A549 treated with AZD2906 at 1 μM for 4 hours (cell line): Measurements from ENCODE around the gene GASK1A. TPM values are rescaled to one million over a fixed set of nuclear protein-coding genes. Genes with fewer than 3 reads are reported as not detected.

Source experiments
- total RNA-seq: library from RNA; stranded (reverse); fragments of 200-300 nt; extraction: Qiagen RNA extraction; gene quantifications from 5 replicates; pipeline ENCODE4 v1.2.3, GENCODE V29; 2022

Gene GASK1A
- not detected in 5 replicates for total RNA-seq

DNA sequence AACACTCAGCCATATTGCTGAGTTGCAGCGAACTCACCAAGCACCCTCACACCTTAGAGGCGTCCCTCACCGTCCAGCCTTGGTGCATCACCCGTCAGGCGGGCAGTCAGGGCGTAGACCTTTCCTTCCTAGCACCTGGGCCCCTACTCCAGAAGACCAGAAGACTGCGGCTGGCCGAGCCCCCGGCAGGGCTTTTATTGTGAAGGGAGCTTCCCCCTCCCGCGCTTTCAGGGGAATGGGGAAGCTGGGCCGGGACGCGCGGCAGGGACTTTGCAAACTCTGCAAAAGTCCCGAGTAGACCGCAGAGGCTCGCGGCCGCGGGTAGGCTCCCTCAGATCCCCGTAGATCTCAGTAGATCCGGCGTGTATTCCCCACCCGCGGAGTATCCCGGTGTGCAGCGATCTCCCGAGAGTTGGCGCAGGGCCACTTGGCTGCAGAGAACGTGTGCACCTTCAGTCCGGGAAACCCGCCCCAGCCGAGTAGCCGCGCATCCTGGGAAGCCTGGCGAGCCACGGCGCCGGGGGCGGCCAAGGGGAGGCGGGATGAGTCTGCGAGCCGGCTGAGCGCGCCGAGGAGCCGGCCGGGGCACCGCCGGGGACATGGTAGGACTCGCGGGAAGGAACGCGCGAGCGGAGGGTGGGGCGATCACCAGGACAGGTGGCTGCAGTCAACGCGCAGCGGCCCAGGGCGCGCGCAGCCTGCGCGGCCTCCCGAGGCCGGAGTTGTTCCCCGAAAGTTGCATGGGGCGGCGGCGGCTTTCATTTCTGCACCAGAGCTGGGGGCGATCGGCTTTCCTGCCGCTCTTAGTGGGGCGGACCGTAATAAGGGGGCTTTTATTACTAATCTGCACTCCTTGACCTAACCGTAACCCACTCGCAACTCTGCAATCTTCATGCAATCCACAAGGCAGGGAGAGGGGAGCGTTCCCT, at the start of gene GASK1A:
GASK1A (plus strand) TSS at position 268 of the 929 bp plus-strand sequence; CDS start at position 600, 332 bp downstream.

DNA sequence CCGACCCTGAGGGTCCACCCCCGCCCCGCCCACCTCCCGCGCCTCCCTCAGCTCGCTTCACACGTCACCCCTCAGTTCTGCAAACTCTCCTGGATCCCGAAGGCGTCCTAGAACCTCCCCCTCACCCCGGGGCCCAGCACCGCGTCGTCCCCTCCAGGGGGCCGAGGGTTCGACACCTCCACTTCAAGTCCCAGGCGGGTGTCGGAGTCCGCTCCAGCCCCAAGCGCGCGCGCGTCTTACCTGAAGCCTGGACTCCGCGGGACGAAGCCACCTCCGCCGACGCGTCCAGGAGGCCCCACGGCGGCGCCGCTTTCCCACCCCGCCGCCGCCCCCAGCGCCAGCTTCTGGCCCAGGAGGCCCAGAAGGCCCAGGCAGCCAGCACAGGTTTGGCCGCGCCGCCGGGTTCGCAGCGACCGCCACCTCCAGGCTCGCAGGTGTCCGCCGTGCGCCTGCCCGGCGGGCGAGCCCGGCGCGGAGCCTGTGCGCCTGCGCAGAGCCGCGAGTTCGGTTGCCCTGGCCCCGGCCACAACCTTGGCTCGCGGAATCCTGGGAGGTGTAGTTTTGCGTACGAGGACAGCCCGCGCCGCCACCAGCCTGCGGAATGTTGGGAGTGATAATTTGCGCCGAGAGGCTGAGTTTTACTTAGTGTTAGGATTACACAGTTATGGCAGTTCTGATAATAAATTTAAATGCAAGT, 126.6 kb downstream of the GASK1A start, which contains the start of gene POMGNT2:
POMGNT2 (minus strand) TSS at position 484 of the 697 bp plus-strand sequence. CDS start 24,648 bp downstream, outside the sequence.

Other genes with a start within 250 kb of the GASK1A start
- gene CCDC13, start 206.1 kb upstream of the GASK1A start, total RNA-seq: 0.26 to 0.50 TPM (median 0.45 TPM) in 5 replicates
- 70.8 to 94.1 TPM (median 72.1 TPM) in 5 replicates for gene HIGD1A, start 174.8 kb upstream of the GASK1A start, total RNA-seq
- 0.09 to 0.13 TPM (median 0.10 TPM) in 3 of 5 replicates, not detected in the others for gene ACKR2, start 169.9 kb upstream of the GASK1A start, total RNA-seq
- 0.02 TPM in 1 of 5 replicates, not detected in the others for gene CYP8B1, start 103.4 kb upstream of the GASK1A start, total RNA-seq
- gene ZNF662, start 73.2 kb upstream of the GASK1A start, total RNA-seq: not detected in 5 replicates
- 7.0 to 9.1 TPM (median 8.6 TPM) in 5 replicates for gene POMGNT2, start 126.8 kb downstream of the GASK1A start, total RNA-seq